BLaER1 treated with 17β-estradiol and CSF1 and Interleukin-3, amounts not matched to agents 10 nM and 100 nM (cell line): ENCODE results near the gene MBTD1.

Source experiments
- H3K27ac ChIP-seq, 11 experiments: shearing (Covaris generic); formaldehyde crosslinking; 2 replicates each; pipeline ENCODE4 v1.8.1; 2022
- H3K27me3 ChIP-seq, 11 experiments: shearing (Covaris generic); formaldehyde crosslinking; 2 replicates each; pipeline ENCODE4 v1.8.1; 2022
- H3K36me3 ChIP-seq, 11 experiments: shearing (Covaris generic); formaldehyde crosslinking; 2 replicates each; pipeline ENCODE4 v1.8.1; 2022
- H3K4me1 ChIP-seq, 10 experiments: shearing (Covaris generic); formaldehyde crosslinking; 2 replicates each; pipeline ENCODE4 v1.8.1; 2022
- H3K4me2 ChIP-seq, 11 experiments: shearing (Covaris generic); formaldehyde crosslinking; 2 replicates each; pipeline ENCODE4 v1.8.1; 2022
- H3K4me3 ChIP-seq, 10 experiments: shearing (Covaris generic); formaldehyde crosslinking; 2 replicates each; pipeline ENCODE4 v1.8.1; 2022
- H3K9ac ChIP-seq, 11 experiments: shearing (Covaris generic); formaldehyde crosslinking; 2 replicates each; pipeline ENCODE4 v1.8.1; 2022
- H3K9me3 ChIP-seq, 11 experiments: shearing (Covaris generic); formaldehyde crosslinking; replicated peaks in 1 of 11; 2 replicates each; pipeline ENCODE4 v1.8.1; 2022
- H4K20me1 ChIP-seq, 11 experiments: shearing (Covaris generic); formaldehyde crosslinking; 2 replicates each; pipeline ENCODE4 v1.8.1; 2022
- Cebpa-rat ChIP-seq, 11 experiments: shearing (Covaris generic); IDR thresholded peaks; 2 replicates each; pipeline ENCODE4 v1.8.1; 2022

The MBTD1 gene

DNA sequence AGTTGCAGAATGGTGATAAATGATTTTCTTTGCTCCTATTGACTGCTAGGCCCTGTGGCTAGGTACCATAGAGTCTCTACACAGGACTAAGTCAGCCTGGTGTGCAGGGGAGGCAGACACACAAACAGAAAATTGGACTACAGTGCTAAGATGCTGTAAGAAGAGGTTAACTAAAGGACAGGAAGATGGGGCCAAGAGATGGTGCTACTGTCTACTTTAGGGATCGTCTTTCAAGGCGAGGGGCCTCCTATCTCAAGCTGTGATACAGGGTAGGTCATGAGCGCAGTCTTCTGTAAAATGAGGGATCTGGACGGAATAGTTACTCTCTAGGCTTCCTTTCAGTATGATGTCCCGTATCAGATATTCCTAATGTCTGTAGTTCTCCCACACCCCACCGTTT, 105.7 kb downstream of the MBTD1 start:
- Histone ChIP-seq H3K9ac (peak overlapping the region; percentile 78 to 94 (median 87)), H3K4me3 (peak overlapping the region; percentile 67 to 97 (median 82)), H3K4me2 (peak overlapping the region; percentile 80 to 95 (median 88)), H3K27ac (peak overlapping the region in 10 of 11 experiments; percentile 67 to 95 (median 88); a peak in 21 of 22 replicates), H3K4me1 (peaks cover 22 to 29% (median 26%) of the 10 kb centered on the region in 10 experiments), H3K36me3 (peaks cover 26 to 43% (median 41%) of the 10 kb centered on the region in 11 experiments), H3K27me3 (no peaks in the 10 kb centered on the region), H3K9me3 (no peaks in the 10 kb centered on the region), H4K20me1 (peaks cover 0 to 48% (median 37%) of the 10 kb centered on the region in 11 experiments; a peak in 17 of 22 replicates)
- no peak for TF ChIP-seq Cebpa-rat (IDR thresholded peaks at IDR 0.05)

DNA sequence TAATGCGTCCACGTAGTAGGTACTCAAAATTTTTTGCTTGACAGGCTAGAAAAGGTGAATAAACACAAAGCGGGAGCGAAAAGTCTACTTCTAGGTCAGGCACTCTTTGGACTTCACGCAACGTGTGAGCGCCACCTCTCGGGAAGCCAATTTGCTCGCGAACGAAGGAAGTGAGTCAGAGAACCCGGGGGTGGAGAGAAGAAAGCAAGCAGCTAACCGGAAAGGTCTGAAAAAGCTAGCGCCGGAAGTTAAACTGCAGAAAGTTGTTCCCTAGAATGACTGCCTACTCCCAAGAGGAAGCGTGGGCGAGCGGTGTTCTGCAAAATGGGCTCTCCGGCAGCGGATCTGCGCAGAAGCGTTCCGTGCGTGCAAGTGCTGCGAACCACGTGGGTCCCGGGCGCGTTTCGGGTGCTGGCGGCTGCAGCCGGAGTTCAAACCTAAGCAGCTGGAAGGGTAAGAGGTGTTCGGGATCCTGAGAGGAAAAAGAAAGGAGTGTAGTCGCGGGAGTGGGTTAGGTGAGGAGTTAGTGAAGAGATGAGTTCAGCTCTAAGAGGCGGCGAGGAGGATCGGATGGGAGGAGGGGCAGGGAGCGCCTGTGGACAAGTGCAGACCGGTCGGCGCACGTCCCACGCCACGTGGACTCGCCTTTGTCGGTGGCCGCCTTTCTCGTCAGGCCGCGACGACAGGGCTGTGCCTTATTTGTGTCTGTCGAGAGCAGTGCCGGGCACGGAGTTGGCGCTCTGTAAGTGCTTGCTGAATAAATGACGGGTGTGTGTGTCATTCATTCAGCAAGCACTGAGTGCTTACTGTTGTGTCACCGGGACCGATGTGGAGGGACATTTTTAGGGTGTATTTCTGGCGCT, 106.4 kb downstream of the MBTD1 start, which contains the start of gene NME1:
Gene NME1, plus strand, starts transcription at position 350 of the 863 bp plus-strand sequence. CDS start 2,096 bp downstream, outside the sequence.
- peak within 1 kb of the TSS; percentile 59 to 95 (median 87); a peak in 21 of 22 replicates for H3K27ac ChIP-seq
- H3K4me1 ChIP-seq = peaks cover 22 to 29% (median 26%) of the 10 kb centered on the region in 10 experiments
- peak within 1 kb of the TSS; percentile 80 to 95 (median 88) for H3K4me2 ChIP-seq
- no peak for TF ChIP-seq Cebpa-rat (IDR thresholded peaks at IDR 0.05)
- H3K36me3 ChIP-seq = peaks cover 25 to 36% (median 33%) of the 10 kb centered on the region in 11 experiments
- peak within 1 kb of the TSS; percentile 78 to 94 (median 87) for H3K9ac ChIP-seq
- peaks cover 0 to 41% (median 30%) of the 10 kb centered on the region in 11 experiments; a peak in 17 of 22 replicates for H4K20me1 ChIP-seq
- H3K27me3 ChIP-seq = no peaks in the 10 kb centered on the region
- no peaks in the 10 kb centered on the region for H3K9me3 ChIP-seq
- peak within 1 kb of the TSS; percentile 67 to 97 (median 82) for H3K4me3 ChIP-seq

DNA sequence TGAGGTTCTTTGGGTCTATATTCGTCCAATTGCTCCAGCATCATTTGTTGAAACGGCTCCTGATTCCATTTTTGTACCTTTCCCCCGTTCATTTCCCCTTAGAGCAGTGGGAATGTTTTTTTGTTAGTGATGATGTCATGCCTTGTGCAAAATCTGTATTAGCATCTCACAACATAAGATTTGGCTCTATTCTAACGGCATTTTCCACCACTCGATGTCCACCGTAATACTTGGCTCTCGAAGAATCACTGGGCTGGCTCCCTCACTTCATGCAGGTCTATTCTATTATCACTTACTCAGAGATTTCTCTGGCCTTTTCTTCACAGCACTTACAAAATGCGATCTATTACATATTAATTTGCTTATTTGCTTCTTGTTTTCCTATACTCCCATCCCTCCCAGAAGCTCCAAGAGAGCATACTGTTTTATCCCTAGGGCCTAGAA, 107.1 kb downstream of the MBTD1 start:
- Histone ChIP-seq H3K4me2 (peak overlapping the region; percentile 68 to 86 (median 75)), H3K4me3 (peak overlapping the region; percentile 53 to 97 (median 74)), H3K27ac (peak overlapping the region; percentile 58 to 95 (median 76); a peak in 21 of 22 replicates), H3K9ac (peak overlapping the region; percentile 62 to 94 (median 85)), H3K9me3 (no peaks in the 10 kb centered on the region), H3K27me3 (no peaks in the 10 kb centered on the region), H4K20me1 (peaks cover 0 to 34% (median 23%) of the 10 kb centered on the region in 11 experiments; a peak in 17 of 22 replicates), H3K36me3 (peaks cover 19 to 29% (median 27%) of the 10 kb centered on the region in 11 experiments), H3K4me1 (peaks cover 24 to 29% (median 26%) of the 10 kb centered on the region in 10 experiments)
- no peak for TF ChIP-seq Cebpa-rat (IDR thresholded peaks at IDR 0.05)

DNA sequence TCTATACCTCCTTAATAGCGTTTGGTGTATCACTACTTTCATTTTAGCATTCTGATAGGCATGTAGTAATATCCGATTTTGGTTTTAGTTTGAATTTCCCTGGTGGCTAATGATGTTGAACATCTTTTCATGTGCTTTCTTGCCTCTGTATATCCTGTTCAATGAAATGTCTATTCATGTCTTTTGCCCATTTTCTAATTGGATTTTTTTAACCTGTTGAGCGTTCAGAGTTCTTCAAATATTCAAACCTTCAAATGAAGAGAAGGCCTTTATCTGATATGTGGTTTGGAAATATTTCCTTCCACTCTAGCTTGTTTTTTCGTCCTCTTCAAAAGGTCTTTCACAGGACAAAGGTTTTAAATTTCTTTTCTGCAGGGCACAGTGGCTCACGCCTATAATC, 108.9 kb downstream of the MBTD1 start:
- no peak overlapping the region for H3K27ac ChIP-seq
- H3K4me1 ChIP-seq = peaks cover 20 to 37% (median 24%) of the 10 kb centered on the region in 10 experiments
- no peak overlapping the region for H3K9ac ChIP-seq
- peaks cover 0 to 16% (median 12%) of the 10 kb centered on the region in 11 experiments; a peak in 9 of 22 replicates for H4K20me1 ChIP-seq
- H3K36me3 ChIP-seq = peaks cover 2 to 11% (median 8%) of the 10 kb centered on the region in 11 experiments
- no peak overlapping the region for H3K4me3 ChIP-seq
- no peaks in the 10 kb centered on the region for H3K9me3 ChIP-seq
- TF ChIP-seq Cebpa-rat (IDR thresholded peaks at IDR 0.05) = no peak
- no peaks in the 10 kb centered on the region for H3K27me3 ChIP-seq
- H3K4me2 ChIP-seq = no peak overlapping the region

DNA sequence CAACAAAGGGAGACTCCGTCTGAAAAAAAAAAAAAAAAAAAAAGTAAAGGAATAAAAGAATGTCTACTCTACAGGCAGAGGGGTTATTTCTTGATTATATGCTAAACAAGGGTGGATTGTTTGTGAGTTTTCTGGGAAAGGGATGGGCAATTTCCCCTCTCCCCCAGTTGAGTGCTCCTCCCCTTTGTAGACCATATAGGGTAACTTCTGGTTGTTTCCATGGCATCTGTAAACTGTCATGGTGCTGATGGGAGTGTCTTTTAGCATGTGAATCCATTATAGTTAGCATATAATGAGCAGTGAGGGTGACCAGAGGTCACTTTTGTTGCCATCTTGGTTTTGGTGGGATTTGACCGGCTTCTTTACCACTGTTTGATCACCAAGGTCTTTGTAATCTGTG, 110.7 kb downstream of the MBTD1 start:
- no peak overlapping the region for H3K9ac ChIP-seq
- no peak overlapping the region for H3K27ac ChIP-seq
- no peaks in the 10 kb centered on the region for H3K27me3 ChIP-seq
- H4K20me1 ChIP-seq = no peaks in the 10 kb centered on the region
- H3K4me1 ChIP-seq = peaks cover 7 to 19% (median 9%) of the 10 kb centered on the region in 10 experiments; a peak in 19 of 20 replicates
- H3K36me3 ChIP-seq = no peaks in the 10 kb centered on the region
- H3K9me3 ChIP-seq = no peaks in the 10 kb centered on the region
- H3K4me2 ChIP-seq = no peak overlapping the region
- H3K4me3 ChIP-seq = no peak overlapping the region
- no peak for TF ChIP-seq Cebpa-rat (IDR thresholded peaks at IDR 0.05)

DNA sequence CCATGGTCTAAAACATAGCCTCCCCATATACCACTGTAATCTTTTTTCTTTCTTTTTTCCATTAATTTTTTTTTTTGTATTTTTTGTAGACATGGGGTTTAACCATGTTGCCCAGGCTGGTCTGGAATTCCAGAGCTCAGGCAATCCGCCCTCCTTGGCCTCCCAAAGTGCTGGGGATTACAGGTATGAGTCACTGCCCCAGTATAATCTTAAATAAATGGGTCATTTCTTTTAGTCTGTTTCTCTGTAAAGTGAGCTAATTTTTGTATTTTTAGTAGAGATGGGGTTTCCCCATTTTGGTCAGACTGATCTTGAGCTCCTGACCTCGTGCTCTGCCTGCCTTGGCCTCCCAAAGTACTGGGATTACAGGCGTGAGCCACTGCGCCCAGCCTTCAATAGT, 112.2 kb downstream of the MBTD1 start:
- Histone ChIP-seq H4K20me1 (no peaks in the 10 kb centered on the region), H3K4me1 (peaks cover 5 to 17% (median 6%) of the 10 kb centered on the region in 10 experiments; a peak in 19 of 20 replicates), H3K9ac (no peak overlapping the region), H3K9me3 (no peaks in the 10 kb centered on the region), H3K27ac (peak overlapping the region in 2 of 11 experiments; percentile 32 to 37; a peak in 2 of 22 replicates), H3K27me3 (no peaks in the 10 kb centered on the region), H3K4me3 (no peak overlapping the region), H3K36me3 (no peaks in the 10 kb centered on the region), H3K4me2 (peak overlapping the region in 2 of 11 experiments; percentile 35 to 37; a peak in 3 of 22 replicates)
- TF ChIP-seq Cebpa-rat (IDR thresholded peaks at IDR 0.05) = no peak

DNA sequence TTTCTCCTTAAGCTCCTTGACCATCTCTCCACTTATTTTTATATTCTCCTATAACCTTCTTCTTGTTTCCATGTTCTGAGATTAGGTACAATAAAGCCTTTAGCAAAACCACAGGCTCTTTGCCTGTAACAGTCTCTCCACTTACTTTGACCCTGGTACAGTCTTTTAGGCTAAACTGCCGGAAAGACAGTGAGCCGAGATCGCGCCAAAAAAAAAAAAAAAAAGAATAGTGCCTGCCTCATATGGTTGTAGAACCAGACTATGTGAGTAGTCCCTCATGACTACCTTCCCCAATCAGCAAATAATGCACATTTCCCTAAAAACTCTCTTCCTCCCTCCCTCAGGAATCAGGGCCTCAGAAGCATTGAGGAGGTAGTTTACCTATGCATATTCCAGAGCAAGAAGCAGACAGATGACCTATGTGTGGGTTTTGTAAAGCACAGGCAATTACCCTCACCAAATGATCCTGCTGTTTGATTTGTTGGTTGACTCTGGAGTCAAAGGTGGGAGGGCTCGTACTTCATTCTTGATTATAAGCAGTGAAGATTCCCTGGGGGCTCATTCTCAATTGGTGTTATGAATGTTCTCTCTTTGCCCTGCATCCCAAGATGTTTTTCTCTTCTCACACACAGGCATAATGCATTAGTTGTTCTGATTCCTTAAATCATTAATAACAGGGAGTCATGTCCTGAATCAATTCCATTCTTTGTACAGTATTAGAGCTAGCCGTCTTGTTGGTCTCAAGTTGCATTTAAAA, 115.4 kb downstream of the MBTD1 start:
- Histone ChIP-seq H3K4me3 (no peak overlapping the region), H3K9ac (no peak overlapping the region), H3K4me1 (peaks cover 0 to 11% (median 0%) of the 10 kb centered on the region in 10 experiments; a peak in 4 of 20 replicates), H3K27ac (no peak overlapping the region), H3K4me2 (no peak overlapping the region), H3K27me3 (no peaks in the 10 kb centered on the region), H4K20me1 (no peaks in the 10 kb centered on the region), H3K9me3 (no peaks in the 10 kb centered on the region), H3K36me3 (no peaks in the 10 kb centered on the region)
- TF ChIP-seq Cebpa-rat (IDR thresholded peaks at IDR 0.05) = no peak

DNA sequence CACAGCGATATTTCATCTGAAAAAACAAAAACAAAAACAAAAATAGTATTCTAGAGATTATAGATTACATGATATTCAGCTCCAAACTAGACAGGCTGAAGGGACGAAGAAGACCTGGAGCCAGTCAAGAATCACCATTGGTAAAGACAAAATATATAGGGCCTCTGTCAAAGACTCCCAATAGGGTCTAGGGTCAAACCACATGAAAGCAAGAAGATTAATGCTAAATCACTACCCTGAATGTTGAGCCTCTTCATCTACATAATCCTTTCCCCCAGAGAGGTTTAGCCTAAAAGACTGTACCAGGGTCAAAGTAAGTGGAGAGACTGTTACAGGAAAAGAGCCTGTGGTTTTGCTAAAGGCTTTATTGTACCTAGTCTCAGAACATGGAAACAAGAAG, 117.3 kb downstream of the MBTD1 start:
- Histone ChIP-seq H3K9me3 (no peaks in the 10 kb centered on the region), H3K4me3 (no peak overlapping the region), H3K27ac (no peak overlapping the region), H4K20me1 (no peaks in the 10 kb centered on the region), H3K27me3 (no peaks in the 10 kb centered on the region), H3K9ac (no peak overlapping the region), H3K4me2 (no peak overlapping the region), H3K36me3 (no peaks in the 10 kb centered on the region), H3K4me1 (peaks cover 0 to 6% (median 0%) of the 10 kb centered on the region in 10 experiments; a peak in 4 of 20 replicates)
- TF ChIP-seq Cebpa-rat (IDR thresholded peaks at IDR 0.05) = no peak
